K562 (cell line): ENCODE data around the gene SAMM50.

Experiments
- CREB3 ChIP-seq: fragments of 450-650 bp; conservative IDR thresholded peaks from 2 replicates; pipeline ENCODE4 v1.6.1; 2016; ENCODE audit warnings: missing genetic modification characterization, low read depth, mild to moderate bottlenecking, missing compliant biosample characterization, moderate library complexity
- CTCF ChIP-seq, 3 experiments: IDR thresholded peaks in 2 of 3; conservative IDR thresholded peaks in 1 of 3; 2 replicates each; pipeline ENCODE4 v1.5.1; 2011 to 2012; ENCODE audit warnings: low read length in 3 of 3, mild to moderate bottlenecking in 3 of 3, control low read depth in 2 of 3, improper control_type of control experiment in 1 of 3, inconsistent platforms in 1 of 3, low read depth in 1 of 3, mixed read lengths in 1 of 3, moderate library complexity in 1 of 3; ENCODE audit not compliant: insufficient read depth in 2 of 3
- E2F1 ChIP-seq: sonication (generic); formaldehyde crosslinking; IDR thresholded peaks from 2 replicates; pipeline ENCODE4 v1.8.1; 2023; ENCODE audit warnings: mild to moderate bottlenecking, missing genetic modification reagents, moderate library complexity
- EP300 ChIP-seq: IDR thresholded peaks from 2 replicates; pipeline ENCODE4 v1.6.1; 2012; ENCODE audit warnings: low read length, improper control_type of control experiment
- EZH2 ChIP-seq: IDR thresholded peaks from 2 replicates; pipeline ENCODE4 v1.6.1; 2012; ENCODE audit warnings: low read depth, mild to moderate bottlenecking, inconsistent platforms, low read length, borderline replicate concordance
- FUS ChIP-seq: fragments of 200-400 bp; formaldehyde crosslinking; optimal IDR thresholded peaks from 2 replicates; pipeline ENCODE3; 2017; ENCODE audit warnings: low read depth, low read length
- NFXL1 ChIP-seq: fragments of 450-650 bp; formaldehyde crosslinking; IDR thresholded peaks from 2 replicates; pipeline ENCODE4 v1.4.0; 2021; ENCODE audit warnings: mild to moderate bottlenecking
- POLR2G ChIP-seq: fragments of 200-400 bp; formaldehyde crosslinking; IDR thresholded peaks from 2 replicates; pipeline ENCODE4 v1.6.1; 2017; ENCODE audit warnings: low read depth, mild to moderate bottlenecking, antibody characterized with exemption, low read length, moderate library complexity
- RAD21 ChIP-seq, 2 experiments: fragments of 250-450 bp in 1 of 2; fragments of 450-650 bp in 1 of 2; sonication (Bioruptor Pico) in 1 of 2; formaldehyde crosslinking in 1 of 2; IDR thresholded peaks in 1 of 2; conservative IDR thresholded peaks in 1 of 2; 2 replicates each; pipeline versions ENCODE4 v1.4.0 to v1.8.0; 2020 to 2022; ENCODE audit warnings: mild to moderate bottlenecking in 2 of 2, moderate library complexity in 1 of 2
- RFX5 ChIP-seq: IDR thresholded peaks from 2 replicates; pipeline ENCODE4 v1.6.1; 2011; ENCODE audit warnings: low read depth, mild to moderate bottlenecking, improper control_type of control experiment, low read length
- STAG1 ChIP-seq: sonication (generic); formaldehyde crosslinking; IDR thresholded peaks from 2 replicates; pipeline ENCODE4 v1.5.0; 2020; ENCODE audit warnings: missing genetic modification reagents, borderline replicate concordance
- USF2 ChIP-seq: sonication (generic); formaldehyde crosslinking; IDR thresholded peaks from 2 replicates; pipeline ENCODE4 v1.5.0; 2020; ENCODE audit warnings: missing genetic modification reagents
- ZFX ChIP-seq: sonication (generic); formaldehyde crosslinking; IDR thresholded peaks from 2 replicates; pipeline ENCODE4 v1.8.0; 2022; ENCODE audit warnings: mild to moderate bottlenecking, missing genetic modification reagents, moderate library complexity

GRCh38 chr22:44028091-44028490, 72.8 kb downstream of the SAMM50 start:
- no peak for TF ChIP-seq RFX5
- no peak for TF ChIP-seq EZH2
- no peak for TF ChIP-seq FUS
- TF ChIP-seq RAD21 (CRISPR knock-in tag; conservative IDR thresholded peaks at IDR 0.05 in 1 of 2, IDR thresholded peaks at IDR 0.05 in 1 of 2), result no peak
- no peak for TF ChIP-seq CTCF (IDR thresholded peaks at IDR 0.05 in 2 of 3, conservative IDR thresholded peaks at IDR 0.05 in 1 of 3; ENCODE audit: insufficient read depth in 2 of 3, low read depth in 1 of 3, low read length in 3 of 3)
- TF ChIP-seq E2F1 (CRISPR knock-in tag), result no peak
- no peak for TF ChIP-seq USF2 (CRISPR knock-in tag)
- no peak for TF ChIP-seq ZFX (CRISPR knock-in tag)
- no peak for TF ChIP-seq CREB3 (tag)
- TF ChIP-seq EP300, result no peak
- TF ChIP-seq NFXL1, result no peak
- no peak for TF ChIP-seq POLR2G
- no peak for TF ChIP-seq STAG1 (CRISPR knock-in tag)
